Activated naive CD4-positive, alpha-beta T cell treated with anti-CD3 and anti-CD28 coated beads, Interleukin-2, amount 50 U/mL, for 16 hours (primary cell): ENCODE results near the gene PCTP.

Experiments used
- DNase-seq: peaks from one replicate; pipeline ENCODE4 v3.0.0-alpha.2; 2020

PCTP gene

DNA sequence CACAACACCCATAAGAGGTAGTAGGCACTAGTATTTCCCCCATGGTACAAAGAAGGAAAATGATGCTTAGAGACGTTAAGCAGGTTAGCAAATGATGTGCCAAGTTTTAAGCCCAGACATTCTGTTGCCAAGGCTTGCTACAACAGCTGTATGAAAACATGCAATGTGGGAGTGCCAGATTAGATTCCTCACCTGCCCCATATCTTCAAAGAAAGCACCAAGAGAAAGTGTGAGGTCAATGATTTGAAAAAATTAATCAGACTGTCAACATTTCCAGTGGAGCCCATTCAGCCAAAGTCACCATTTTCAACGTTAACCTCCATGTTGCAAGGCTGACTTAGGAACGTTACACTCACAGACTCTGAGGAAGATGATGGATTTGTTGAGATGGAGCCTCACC is 61.5 kb downstream of the PCTP start:
- DNase-seq = no peak

DNA sequence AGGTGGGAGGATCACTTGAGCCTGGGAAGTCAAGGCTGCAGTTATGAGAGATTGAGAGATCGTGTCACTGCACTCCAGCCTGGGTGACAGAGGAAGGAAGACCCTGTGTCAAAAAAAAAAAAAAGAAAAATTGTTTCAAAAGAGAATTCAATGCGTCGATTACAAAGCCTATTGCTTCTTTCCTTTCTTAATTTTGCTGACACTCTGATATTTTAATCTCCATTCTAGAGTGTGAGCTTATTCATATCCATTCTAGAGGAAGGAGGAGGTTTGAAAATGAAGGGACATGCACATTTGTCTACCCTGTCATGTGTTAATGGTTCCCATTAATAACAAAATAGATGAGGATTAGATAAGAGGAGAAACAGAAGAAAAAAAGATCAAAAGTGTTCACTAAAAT is 63.1 kb downstream of the PCTP start:
- no peak for DNase-seq

DNA sequence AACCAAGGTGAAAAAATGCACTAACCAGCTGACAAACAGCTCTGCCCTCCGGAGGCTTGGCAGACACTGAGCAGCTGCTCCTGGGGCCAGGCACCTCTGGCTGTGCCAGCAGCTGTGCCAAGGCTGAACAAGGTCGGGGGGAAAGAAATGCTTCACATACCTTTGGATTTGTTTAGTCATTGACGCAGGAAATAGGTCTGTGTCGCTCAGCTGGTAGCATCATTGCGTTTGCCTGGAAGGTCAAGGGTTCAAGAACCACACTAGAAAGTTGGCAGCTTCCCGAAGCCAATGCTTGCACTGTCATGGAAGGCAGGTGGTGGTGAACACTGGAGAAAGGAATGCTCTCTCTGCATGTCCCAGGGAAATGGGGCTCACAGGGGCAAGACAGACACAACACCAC is 63.5 kb downstream of the PCTP start:
- DNase-seq = no peak

DNA sequence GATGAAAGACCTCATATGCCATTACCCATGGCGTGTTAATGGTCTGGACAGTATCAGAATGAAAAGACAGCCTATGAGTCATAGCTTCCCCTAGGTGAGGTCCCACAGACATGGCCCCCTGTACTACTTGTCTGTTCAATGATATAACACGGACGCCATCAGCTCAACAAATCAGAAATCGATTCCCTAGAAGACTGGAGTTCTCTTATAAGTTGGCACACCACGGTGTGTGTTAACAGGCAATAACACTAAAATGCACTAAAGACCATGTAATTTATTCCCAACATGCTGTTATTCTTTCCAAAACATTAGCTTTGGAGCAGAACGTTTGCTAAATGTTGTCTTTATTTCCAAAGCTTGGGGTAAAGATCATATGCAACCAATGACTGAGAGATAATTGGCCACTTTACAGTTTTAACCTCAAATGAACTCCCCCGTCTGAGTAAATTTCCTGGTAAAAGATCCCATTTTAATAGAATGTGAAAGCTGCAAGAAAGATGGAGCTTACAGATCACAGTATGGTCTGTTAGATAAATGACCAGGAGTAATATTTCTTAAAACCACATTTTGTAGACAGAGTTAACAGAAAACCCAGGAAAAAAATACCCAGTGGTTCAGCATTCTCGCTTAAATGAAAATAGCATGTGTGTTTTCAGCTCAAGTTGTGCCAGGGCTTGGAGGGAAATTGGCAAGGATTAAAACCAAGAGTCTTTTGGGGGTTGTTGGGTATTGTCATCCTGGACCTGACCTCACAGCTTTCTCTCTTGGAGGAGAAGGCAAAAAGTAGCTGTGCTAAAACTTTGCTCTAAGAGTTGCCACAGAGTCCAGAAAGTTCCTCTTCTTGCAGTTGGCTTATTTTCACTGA is 65.9 kb downstream of the PCTP start:
- DNase-seq = no peak

GRCh38 chr17:55817397-55817709 is 66.5 kb downstream of the PCTP start:
- no peak for DNase-seq

- no peak for DNase-seq
These were observed 67.2 kb downstream of the PCTP start for GRCh38 chr17:55818026-55818425.

DNA sequence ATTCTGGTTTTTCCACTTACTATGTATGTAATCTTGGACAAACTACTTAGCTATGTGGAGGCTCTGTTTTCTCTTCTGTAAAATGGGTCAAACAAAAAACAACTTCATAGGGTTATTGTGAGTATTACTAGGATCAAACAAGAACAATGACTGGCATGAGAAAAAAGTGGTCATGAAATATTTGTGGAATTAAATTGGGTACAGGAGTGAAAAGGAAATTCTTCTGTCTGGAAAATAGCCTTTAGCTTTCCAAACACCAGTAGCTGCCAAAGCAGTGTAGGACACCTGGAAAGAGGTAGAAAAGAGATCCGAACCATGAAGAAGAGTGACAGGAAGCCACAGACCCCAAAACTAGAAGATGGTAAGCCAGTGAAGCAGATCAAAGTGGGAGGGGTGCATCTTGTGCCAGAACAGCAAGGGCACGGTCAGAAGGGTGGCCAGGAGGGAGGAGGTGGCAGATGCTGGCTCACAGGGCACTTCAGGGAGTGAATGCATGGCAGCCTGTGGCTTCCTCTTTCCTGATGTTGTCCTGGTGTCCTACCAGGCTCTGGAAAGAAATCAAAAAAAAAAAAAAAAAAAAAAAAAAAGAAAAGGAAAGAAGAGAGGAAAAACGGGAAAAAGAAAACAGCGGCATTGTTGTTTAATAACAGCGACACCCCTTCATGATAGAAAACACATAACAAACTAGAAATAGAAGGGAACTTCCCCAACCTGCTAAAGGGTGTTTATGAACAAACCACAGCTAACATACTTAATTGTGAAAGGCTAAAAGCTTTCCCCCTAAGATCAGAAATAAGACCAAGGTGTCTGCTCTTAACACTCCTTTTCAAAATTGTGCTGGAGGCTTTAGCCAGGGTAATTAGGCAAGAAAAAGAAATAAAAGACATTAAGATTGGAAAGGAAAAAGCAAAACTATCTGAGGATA is 67.9 kb downstream of the PCTP start:
- DNase-seq = no peak

GRCh38 chr17:55820675-55821074 is 69.8 kb downstream of the PCTP start:
- no peak for DNase-seq

GRCh38 chr17:55822028-55822427 is 71.2 kb downstream of the PCTP start:
- DNase-seq = no peak

GRCh38 chr17:55825213-55825612 is 74.4 kb downstream of the PCTP start:
- no peak for DNase-seq
